HG02938 (cell line): Measurements from ENCODE around the gene RASA4B.
A peak's percentile ranks its signal among the peaks of the same experiment; 100 is the strongest.
"Not testable (repeated sequence)": the region's sequence is repeated elsewhere in the genome, so short reads cannot be mapped to it uniquely, and the experiment has no call there.

Experiments used
- ATAC-seq: cut with Tn5 transposase; IDR thresholded peaks from one replicate; pipeline ENCODE4 v1.9.1; 2021; ENCODE audit warnings: mild to moderate bottlenecking, moderate library complexity; ENCODE audit not compliant: unreplicated experiment

Gene RASA4B

GRCh38 chr7:102512642-102513221 is 4.8 kb downstream of the RASA4B start:
- ATAC-seq, result not testable (repeated sequence)

- not testable (repeated sequence) for ATAC-seq
Measured at GRCh38 chr7:102511860-102512522, 5.6 kb downstream of the RASA4B start.

GRCh38 chr7:102510575-102510974 is 7.0 kb downstream of the RASA4B start:
- ATAC-seq, result not testable (repeated sequence)

- ATAC-seq, result not testable (repeated sequence)
Measured at GRCh38 chr7:102507410-102508088, 10.0 kb downstream of the RASA4B start.

GRCh38 chr7:102505298-102506185 is 12.0 kb downstream of the RASA4B start:
- ATAC-seq, result not testable (repeated sequence)

GRCh38 chr7:102503141-102503540 is 14.4 kb downstream of the RASA4B start:
- not testable (repeated sequence) for ATAC-seq

GRCh38 chr7:102498321-102498720 is 19.3 kb downstream of the RASA4B start:
- not testable (repeated sequence) for ATAC-seq

- not testable (repeated sequence) for ATAC-seq
Measured at GRCh38 chr7:102497308-102497707, 20.3 kb downstream of the RASA4B start.

- ATAC-seq, result not testable (repeated sequence)
Measured at GRCh38 chr7:102496861-102497260, 20.7 kb downstream of the RASA4B start.

- ATAC-seq, result peak; percentile 37
Measured at GRCh38 chr7:102494473-102495149, 23.0 kb downstream of the RASA4B start.

GRCh38 chr7:102494026-102494425 is 23.6 kb downstream of the RASA4B start:
- ATAC-seq, result peak; percentile 14

GRCh38 chr7:102493220-102493935 is 24.2 kb downstream of the RASA4B start:
- peak; percentile 38 for ATAC-seq

GRCh38 chr7:102490529-102491075 is 27.0 kb downstream of the RASA4B start:
- peak; percentile 41 for ATAC-seq

- ATAC-seq, result not testable (repeated sequence)
Measured at GRCh38 chr7:102484317-102484716, 33.3 kb downstream of the RASA4B start.

- ATAC-seq, result not testable (repeated sequence)
Measured at GRCh38 chr7:102481962-102482361, 35.6 kb downstream of the RASA4B start.

GRCh38 chr7:102479982-102480637 is 37.5 kb downstream of the RASA4B start:
- not testable (repeated sequence) for ATAC-seq

GRCh38 chr7:102479209-102479584 is 38.4 kb downstream of the RASA4B start:
- ATAC-seq, result peak; percentile 24

GRCh38 chr7:102478314-102479208 is 39.0 kb downstream of the RASA4B start, which contains the start of gene POLR2J:
Gene POLR2J (minus strand): TSS chr7:102478922. CDS start chr7:102478860, 62 bp downstream.
- peak; percentile 78 for ATAC-seq
